ENCODE results near the gene DNAH11.
A peak's percentile ranks its signal among the peaks of the same experiment; 100 is the strongest.

DNAH11 gene

GRCh38 chr7:21939858-21940372 is 397.1 kb downstream of the DNAH11 start:
- no peak for DNase-seq

DNA sequence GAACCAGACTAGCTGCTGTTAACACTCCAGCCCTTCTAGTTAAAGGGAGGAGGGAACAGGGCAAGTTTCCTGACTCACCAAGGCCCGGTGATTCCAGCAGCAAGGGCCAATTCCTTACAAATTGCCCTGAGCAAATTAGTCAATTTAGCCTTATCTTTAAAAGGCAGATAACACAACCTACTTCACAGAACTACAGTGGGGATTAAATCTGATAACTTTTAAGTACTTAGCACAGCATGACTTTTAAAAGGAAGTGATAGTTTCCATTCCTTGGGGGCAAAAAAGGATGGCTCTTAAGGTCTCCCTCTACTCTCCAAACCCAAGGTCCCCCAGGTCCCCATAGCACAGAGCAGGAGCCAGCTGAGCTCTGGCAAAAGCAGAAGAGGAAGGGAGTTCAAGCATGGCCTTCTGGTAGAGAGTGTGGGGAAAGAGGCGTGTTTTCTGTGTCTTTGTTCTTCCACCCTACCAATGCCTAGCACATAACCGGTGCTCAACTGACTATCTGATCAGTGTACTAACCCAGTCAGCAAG is 398.8 kb downstream of the DNAH11 start:
- no peak for DNase-seq

GRCh38 chr7:21942955-21943354 is 400.1 kb downstream of the DNAH11 start:
- DNase-seq = no peak

DNA sequence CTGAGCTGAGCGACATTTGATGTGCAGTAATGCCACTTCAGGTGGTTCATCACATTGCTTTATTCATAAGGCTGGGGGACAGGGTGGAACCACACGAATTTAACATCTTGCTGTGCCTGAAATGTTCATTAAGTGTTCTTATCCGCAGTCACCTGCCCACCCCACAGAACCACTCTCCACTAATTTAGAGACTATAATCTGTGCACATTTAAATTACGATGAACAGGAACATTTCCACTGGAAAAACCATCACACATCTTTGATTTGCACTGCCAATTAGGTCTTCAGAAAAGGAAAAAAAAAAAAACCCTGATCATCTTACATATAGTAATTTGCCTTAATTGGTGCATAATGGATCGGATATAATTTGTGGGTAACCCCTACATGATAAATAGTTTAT is 400.6 kb downstream of the DNAH11 start:
- no peak for DNase-seq

- no peak for DNase-seq
These were observed 402.0 kb downstream of the DNAH11 start for GRCh38 chr7:21944616-21945453.

DNA sequence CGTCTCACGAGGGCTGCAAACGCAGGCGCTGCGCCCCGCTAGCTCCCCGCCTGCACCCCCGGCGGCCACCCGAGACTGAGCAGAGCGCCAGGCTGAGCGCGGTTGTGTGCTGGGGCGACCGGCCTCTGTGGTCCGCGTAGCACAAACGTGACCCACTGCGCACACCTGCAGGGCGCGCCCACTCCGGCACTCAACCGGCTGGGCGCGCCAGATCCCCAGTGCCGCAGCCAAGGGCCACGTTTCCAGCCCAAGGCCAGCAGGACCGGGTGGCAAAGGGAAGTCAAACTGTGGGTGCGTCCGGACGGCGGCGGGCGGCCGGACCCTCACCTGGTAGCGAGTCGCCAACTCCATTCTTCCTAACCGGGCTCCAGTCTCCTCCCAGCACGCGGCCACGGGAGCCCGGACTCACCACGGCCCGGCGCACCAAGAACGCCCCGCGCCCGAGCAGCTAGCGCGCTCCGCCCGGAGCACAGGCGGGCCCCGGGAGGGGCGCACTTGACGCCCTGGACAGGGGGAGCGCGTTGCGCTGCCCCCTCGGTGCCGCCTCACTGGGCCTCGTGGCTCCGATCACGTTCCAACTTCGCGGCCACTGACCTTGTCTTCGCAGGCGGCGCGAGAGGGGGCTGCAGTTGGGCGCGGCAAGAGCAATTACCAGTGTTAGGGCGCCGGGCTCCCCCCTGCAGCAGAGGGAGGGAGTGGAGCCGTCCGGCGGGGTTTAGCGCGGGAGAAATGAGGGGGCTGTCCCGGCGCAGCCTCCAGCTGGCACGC is 402.8 kb downstream of the DNAH11 start, which contains the start of gene CDCA7L:
Gene CDCA7L, minus strand, starts transcription at position 446 of the 768 bp plus-strand sequence. Its CDS starts 95 bp downstream, at position 351.
- DNase-seq = peak; percentile 47

DNA sequence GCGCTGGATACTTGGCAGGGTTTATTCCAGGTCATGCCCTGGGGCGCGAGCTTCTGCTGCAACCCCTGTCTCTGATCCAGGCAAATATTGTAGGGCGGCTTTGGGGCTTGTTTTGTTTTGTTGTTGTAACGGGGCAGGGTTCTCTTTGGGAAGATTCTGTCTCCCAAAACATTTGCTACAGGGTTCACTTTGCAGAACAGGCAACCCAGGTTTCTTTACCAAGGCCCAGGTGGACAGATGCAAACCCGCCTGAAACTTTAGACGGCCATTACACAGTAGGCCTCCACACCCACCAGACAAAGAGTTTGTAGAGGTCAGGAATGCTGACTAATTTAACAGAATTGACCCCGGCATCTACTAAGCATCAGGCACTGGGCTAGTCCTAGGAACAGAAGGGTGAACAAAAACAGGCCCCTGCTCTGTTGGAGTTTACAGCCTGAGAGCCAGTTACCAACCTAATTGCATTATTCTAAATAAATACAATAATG is 403.4 kb downstream of the DNAH11 start:
- no peak for DNase-seq

DNA sequence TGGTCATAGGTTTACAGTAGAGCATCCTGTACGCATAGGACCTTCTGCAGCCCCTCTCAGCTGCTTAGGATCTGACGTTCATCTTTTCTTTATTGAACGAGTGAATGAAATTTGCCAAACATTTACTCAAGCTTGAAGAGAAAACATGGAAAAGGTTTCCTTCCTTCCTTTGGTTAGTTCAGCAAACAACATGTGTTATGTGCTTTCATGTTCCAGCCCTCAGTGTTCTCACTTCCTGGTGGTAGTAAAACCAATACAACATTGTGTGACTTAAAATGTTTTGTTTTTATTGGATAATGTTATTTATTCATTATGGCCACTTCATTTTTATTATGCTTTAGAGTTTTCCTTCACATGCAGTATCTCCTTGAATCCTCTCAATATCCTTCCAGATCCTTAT is 404.2 kb downstream of the DNAH11 start:
- DNase-seq = no peak

GRCh38 chr7:21947946-21948345 is 405.1 kb downstream of the DNAH11 start:
- no peak for DNase-seq

DNA sequence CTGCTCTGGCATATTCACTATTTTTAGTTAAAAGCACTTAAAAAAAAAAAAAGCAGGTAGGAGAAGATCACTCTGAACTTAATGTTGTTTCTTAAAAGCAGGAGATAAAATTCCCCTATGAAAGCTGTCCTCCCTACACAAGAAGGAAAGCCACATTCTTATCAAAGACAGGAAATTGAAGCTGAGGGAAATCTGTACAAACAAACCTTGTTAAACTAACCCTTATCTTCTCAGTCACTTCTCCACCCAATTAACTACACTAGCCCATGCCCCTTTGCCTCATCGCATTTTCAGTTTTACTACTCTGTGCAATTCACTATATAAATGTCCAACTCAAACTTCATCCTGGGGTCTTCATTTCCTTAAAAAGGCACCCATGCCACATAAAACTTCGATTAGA is 405.5 kb downstream of the DNAH11 start:
- DNase-seq = no peak

GRCh38 chr7:21948887-21949540 is 406.2 kb downstream of the DNAH11 start:
- DNase-seq = no peak

Measured in NCI-H446 treated with DMSO at 0.1 percent for 48 hours (cell line).